Activated CD4-positive, alpha-beta memory T cell treated with anti-CD3 and anti-CD28 coated beads for 36 hours (primary cell): ENCODE measurements around the gene PLPPR1. TPM values are rescaled to one million over a fixed set of nuclear protein-coding genes. Genes with fewer than 3 reads are reported as not detected.

Experiments
- CTCF ChIA-PET: fragments of 350-600 bp; sonication (Branson Sonifier 250); formaldehyde crosslinking; loops from one replicate; lab custom pipeline; 2021; ENCODE audit warnings: antibody characterized with exemption, inconsistent platforms; lab: Charles Lee
- POLR2A ChIA-PET: fragments of 350-600 bp; sonication (Branson Sonifier 250); formaldehyde crosslinking; loops from one replicate; lab custom pipeline; 2021; ENCODE audit warnings: antibody characterized with exemption; lab: Charles Lee
- DNase-seq: peaks from one replicate; pipeline ENCODE4 v3.0.0-alpha.2; 2020
- H3K27ac Mint-ChIP-seq: one replicate; pipeline ENCODE4 v1.8.0; 2021; ENCODE audit warnings: mixed read lengths
- H3K27me3 Mint-ChIP-seq: one replicate; pipeline ENCODE4 v1.8.0; 2021; ENCODE audit warnings: mixed read lengths
- H3K36me3 Mint-ChIP-seq: one replicate; pipeline ENCODE4 v1.8.0; 2021; ENCODE audit warnings: mixed read lengths
- H3K4me1 Mint-ChIP-seq: one replicate; pipeline ENCODE4 v1.8.0; 2021; ENCODE audit warnings: low read depth, mixed read lengths
- H3K4me3 Mint-ChIP-seq: one replicate; pipeline ENCODE4 v1.8.0; 2021; ENCODE audit warnings: mild to moderate bottlenecking, mixed read lengths
- H3K9me3 Mint-ChIP-seq: one replicate; pipeline ENCODE4 v1.8.0; 2021; ENCODE audit warnings: mixed read lengths
- intact Hi-C: fragments of 100-400 bp; cut with micrococcal nuclease; formaldehyde crosslinking; loops from one replicate; pipeline ENCODE4 v1.15.1; 2023
- total RNA-seq, 2 experiments: library from RNA; stranded (reverse); gene quantifications; one replicate each; pipeline ENCODE4 v1.2.3, GENCODE V29; 2021

The PLPPR1 gene
- total RNA-seq, 2 experiments from 2014 or later, result not detected

GRCh38 chr9:101235105-101235866, 206.8 kb downstream of the PLPPR1 start:
- Mint-ChIP-seq H3K4me3 (no peak overlapping the region), H3K27ac (no peak overlapping the region), H3K4me1 (no peaks in the 10 kb centered on the region), H3K36me3 (no peaks in the 10 kb centered on the region), H3K9me3 (no peaks in the 10 kb centered on the region), H3K27me3 (peaks cover 2% of the 10 kb centered on the region)
- ChIA-PET POLR2A (no interaction called here), CTCF (interaction anchor here (0.6 kb wide), 1 partner anchor 49 kb away, joined by 3 read pairs; no protein-coding TSS in a partner anchor)
- no peak for DNase-seq
- intact Hi-C loops, result no loop called here

DNA sequence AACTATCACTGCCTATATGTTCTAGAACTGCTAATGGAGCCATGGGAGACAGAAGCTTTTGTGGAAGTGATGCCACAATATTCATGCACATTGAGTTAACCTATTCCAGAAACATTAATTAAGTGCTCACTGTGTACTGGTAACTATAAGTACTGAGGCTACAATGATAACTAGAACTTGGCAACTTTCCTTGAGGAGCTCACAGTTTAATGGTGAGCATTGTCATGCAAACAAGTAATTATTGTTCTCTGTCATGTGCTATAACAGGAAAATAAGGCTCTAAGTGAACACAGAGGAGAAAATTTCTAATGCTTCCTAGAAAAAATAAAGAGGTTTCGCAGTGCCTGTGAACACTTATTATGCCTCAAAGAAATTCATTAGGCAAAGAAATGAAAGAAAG, 214.1 kb downstream of the PLPPR1 start:
- intact Hi-C loops, result no loop called here
- Mint-ChIP-seq H3K27ac (no peak overlapping the region), H3K4me3 (no peak overlapping the region), H3K27me3 (peaks cover 2% of the 10 kb centered on the region), H3K36me3 (no peaks in the 10 kb centered on the region), H3K9me3 (no peaks in the 10 kb centered on the region), H3K4me1 (no peaks in the 10 kb centered on the region)
- ChIA-PET CTCF (no interaction called here), POLR2A (no interaction called here)
- no peak for DNase-seq

DNA sequence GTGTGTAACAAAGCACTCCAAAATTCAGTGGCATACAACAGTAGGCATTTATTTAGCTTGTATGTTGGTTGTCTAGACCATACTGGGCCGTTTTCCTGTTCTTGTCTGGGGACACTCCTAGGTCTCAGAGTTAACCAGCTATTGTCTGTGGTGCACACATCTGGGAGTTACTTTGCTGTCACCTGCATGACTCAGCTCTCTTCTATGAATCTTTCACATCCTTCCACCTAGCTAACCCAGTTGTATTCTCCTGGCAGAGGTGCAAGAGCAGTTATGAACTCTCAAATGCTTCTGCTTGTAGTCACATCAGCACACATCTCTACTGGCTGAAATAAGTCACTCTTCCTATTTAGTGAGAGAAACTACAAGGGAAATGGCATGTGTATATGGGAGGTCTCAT, 218.2 kb downstream of the PLPPR1 start:
- no peak overlapping the region for H3K4me3 Mint-ChIP-seq
- POLR2A ChIA-PET, result no interaction called here
- H3K9me3 Mint-ChIP-seq, result no peaks in the 10 kb centered on the region
- intact Hi-C loops, result no loop called here
- no peaks in the 10 kb centered on the region for H3K4me1 Mint-ChIP-seq
- H3K27me3 Mint-ChIP-seq, result peaks cover 2% of the 10 kb centered on the region
- H3K36me3 Mint-ChIP-seq, result no peaks in the 10 kb centered on the region
- DNase-seq, result no peak
- CTCF ChIA-PET, result interaction anchor here (0.8 kb wide), 1 partner anchor 645 kb away, joined by 3 read pairs; no protein-coding TSS in a partner anchor
- H3K27ac Mint-ChIP-seq, result no peak overlapping the region

DNA sequence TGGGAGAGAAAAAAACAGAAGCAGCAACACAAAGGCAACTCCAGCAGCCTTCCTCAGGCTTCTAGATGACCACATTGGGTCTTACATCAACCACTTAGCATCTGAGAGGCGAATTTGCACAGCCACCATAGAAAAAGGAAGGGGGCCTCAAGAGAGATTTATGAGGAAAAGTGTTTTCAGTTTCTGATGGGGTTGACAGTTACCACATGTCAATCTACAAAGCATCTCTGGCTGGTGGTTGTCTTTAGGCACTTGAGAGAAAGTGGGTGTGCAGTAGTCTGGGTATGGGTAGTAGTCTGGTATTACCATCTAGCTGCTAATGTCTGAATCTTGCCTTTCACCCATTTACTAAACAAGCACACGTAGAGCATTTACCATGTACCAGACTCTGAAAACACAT, 218.8 kb downstream of the PLPPR1 start:
- intact Hi-C loops, result no loop called here
- no peak overlapping the region for H3K27ac Mint-ChIP-seq
- ChIA-PET POLR2A (no interaction called here), CTCF (no interaction called here)
- no peak for DNase-seq
- no peaks in the 10 kb centered on the region for H3K9me3 Mint-ChIP-seq
- H3K36me3 Mint-ChIP-seq, result no peaks in the 10 kb centered on the region
- peaks cover 1% of the 10 kb centered on the region for H3K27me3 Mint-ChIP-seq
- no peaks in the 10 kb centered on the region for H3K4me1 Mint-ChIP-seq
- no peak overlapping the region for H3K4me3 Mint-ChIP-seq

- CTCF ChIA-PET, result no interaction called here
Measured at GRCh38 chr9:101254733-101255433, 226.4 kb downstream of the PLPPR1 start.

DNA sequence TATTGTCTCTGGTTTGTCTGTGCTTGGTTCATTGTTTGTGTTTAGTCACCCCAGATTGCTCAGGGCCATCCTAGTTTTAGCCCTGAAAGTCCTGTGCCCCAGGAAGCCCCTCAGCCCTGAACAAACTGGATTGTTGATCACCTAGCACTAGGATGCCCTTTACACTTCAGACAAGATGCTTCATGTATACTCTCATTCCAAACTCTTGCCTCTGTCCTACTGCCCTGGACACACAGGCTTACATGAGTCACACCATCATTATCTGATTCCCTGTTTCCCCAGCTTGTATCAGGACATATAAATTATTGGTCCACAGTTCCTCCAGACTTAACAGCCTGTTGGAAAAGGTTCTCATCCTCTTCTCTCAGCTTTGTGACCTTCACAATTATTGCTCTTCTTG, 236.2 kb downstream of the PLPPR1 start:
- no peaks in the 10 kb centered on the region for H3K36me3 Mint-ChIP-seq
- H3K4me1 Mint-ChIP-seq, result no peaks in the 10 kb centered on the region
- no peak for DNase-seq
- H3K27ac Mint-ChIP-seq, result no peak overlapping the region
- CTCF ChIA-PET, result interaction anchor here (0.6 kb wide), 1 partner anchor 1991 kb away, joined by 3 read pairs; no protein-coding TSS in a partner anchor
- H3K9me3 Mint-ChIP-seq, result no peaks in the 10 kb centered on the region
- intact Hi-C loops, result no loop called here
- POLR2A ChIA-PET, result no interaction called here
- no peaks in the 10 kb centered on the region for H3K27me3 Mint-ChIP-seq
- H3K4me3 Mint-ChIP-seq, result no peak overlapping the region

More at GRCh38 chr9:101254733-101255433, 226.4 kb downstream of the PLPPR1 start:
- Mint-ChIP-seq H3K27ac (no peak overlapping the region), H3K9me3 (no peaks in the 10 kb centered on the region), H3K4me1 (no peaks in the 10 kb centered on the region), H3K4me3 (no peak overlapping the region), H3K27me3 (no peaks in the 10 kb centered on the region), H3K36me3 (no peaks in the 10 kb centered on the region)
- no peak for DNase-seq
- POLR2A ChIA-PET, result no interaction called here
- intact Hi-C loops, result no loop called here

DNA sequence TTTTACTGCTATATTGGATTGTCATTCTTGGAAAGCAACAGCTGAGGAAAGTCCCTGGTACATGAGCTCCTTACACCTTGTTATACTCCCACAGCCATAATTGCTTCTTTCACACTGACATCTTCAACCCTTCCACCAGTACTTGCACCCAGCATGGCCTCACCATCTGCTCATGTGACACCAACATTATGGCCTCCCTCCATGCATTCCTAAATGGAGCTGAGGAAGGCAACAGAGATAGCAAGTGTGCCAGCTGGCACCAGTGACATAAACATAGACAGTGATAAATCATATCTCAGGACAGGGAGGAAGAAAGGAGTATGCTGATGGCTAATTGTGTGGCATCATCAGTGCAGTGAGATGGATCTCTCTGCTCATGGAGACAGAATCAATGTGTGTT, 236.7 kb downstream of the PLPPR1 start:
- Mint-ChIP-seq H3K9me3 (no peaks in the 10 kb centered on the region), H3K4me3 (no peak overlapping the region), H3K36me3 (no peaks in the 10 kb centered on the region), H3K4me1 (no peaks in the 10 kb centered on the region), H3K27ac (no peak overlapping the region), H3K27me3 (no peaks in the 10 kb centered on the region)
- intact Hi-C loops, result no loop called here
- ChIA-PET POLR2A (no interaction called here), CTCF (no interaction called here)
- DNase-seq, result no peak

GRCh38 chr9:101268426-101268825, 239.9 kb downstream of the PLPPR1 start:
- ChIA-PET CTCF (no interaction called here), POLR2A (no interaction called here)
- Mint-ChIP-seq H3K4me1 (no peaks in the 10 kb centered on the region), H3K9me3 (no peaks in the 10 kb centered on the region), H3K27ac (no peak overlapping the region), H3K4me3 (no peak overlapping the region), H3K36me3 (no peaks in the 10 kb centered on the region), H3K27me3 (peaks cover 4% of the 10 kb centered on the region)
- DNase-seq, result no peak
- intact Hi-C loops, result no loop called here

DNA sequence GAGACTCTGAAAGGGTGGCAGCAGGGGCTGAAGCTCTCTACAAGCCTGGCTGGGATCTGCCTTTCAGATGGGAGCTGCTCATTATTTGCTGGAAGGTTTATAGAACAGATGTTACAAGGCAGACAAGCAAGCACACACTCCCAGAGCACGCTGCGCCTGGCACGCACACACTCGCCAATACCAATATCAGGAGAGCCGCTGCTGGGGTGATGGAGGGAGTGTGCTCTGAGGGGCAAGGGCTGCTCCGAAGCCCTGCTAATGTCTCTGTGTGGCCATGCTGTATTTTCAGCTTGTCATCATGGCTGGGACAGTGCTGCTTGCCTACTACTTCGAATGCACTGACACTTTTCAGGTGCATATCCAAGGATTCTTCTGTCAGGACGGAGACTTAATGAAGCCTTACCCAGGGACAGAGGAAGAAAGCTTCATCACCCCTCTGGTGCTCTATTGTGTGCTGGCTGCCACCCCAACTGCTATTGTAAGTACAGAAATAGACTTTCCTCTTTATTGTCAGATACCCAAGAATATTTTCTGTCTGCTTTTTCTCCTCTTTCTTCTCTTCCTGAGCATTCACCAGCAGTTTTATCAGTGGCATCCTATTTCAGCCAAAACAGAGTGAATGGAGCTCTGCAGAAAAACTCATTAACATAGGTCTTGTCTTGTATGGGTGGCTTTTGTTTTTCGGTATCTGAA, 241.2 kb downstream of the PLPPR1 start:
- Mint-ChIP-seq H3K36me3 (no peaks in the 10 kb centered on the region), H3K27me3 (peaks cover 4% of the 10 kb centered on the region), H3K4me3 (no peak overlapping the region), H3K9me3 (no peaks in the 10 kb centered on the region), H3K4me1 (no peaks in the 10 kb centered on the region), H3K27ac (no peak overlapping the region)
- ChIA-PET CTCF (no interaction called here), POLR2A (no interaction called here)
- intact Hi-C loops, result no loop called here
- no peak for DNase-seq

GRCh38 chr9:101270302-101270701, 241.8 kb downstream of the PLPPR1 start:
- Mint-ChIP-seq H3K4me1 (no peaks in the 10 kb centered on the region), H3K9me3 (no peaks in the 10 kb centered on the region), H3K4me3 (no peak overlapping the region), H3K36me3 (no peaks in the 10 kb centered on the region), H3K27ac (no peak overlapping the region), H3K27me3 (peaks cover 4% of the 10 kb centered on the region)
- ChIA-PET CTCF (no interaction called here), POLR2A (no interaction called here)
- DNase-seq, result no peak
- intact Hi-C loops, result no loop called here

DNA sequence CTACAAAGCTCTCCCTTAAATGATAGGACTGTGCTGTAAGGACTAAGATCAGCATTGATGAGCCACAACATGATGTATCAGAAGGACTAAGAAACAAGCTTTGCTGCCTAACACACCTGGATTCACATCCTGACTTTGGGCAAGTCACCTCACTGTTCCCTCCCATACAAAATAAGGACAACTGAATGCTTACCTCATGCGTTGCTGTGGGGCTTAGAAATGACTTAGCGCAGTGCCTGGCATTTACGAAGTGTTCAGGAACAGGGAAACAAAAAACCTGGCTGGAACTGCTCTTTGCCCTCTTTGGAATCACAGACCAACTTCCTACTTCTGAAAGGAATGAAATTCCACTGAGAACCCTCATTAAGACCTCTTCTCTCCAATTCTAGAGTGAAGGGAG, 242.6 kb downstream of the PLPPR1 start:
- Mint-ChIP-seq H3K4me3 (no peak overlapping the region), H3K36me3 (no peaks in the 10 kb centered on the region), H3K27me3 (peaks cover 4% of the 10 kb centered on the region), H3K4me1 (no peaks in the 10 kb centered on the region), H3K9me3 (no peaks in the 10 kb centered on the region), H3K27ac (no peak overlapping the region)
- no peak for DNase-seq
- intact Hi-C loops, result no loop called here
- POLR2A ChIA-PET, result no interaction called here
- CTCF ChIA-PET, result no interaction called here

GRCh38 chr9:101274971-101275768, 246.6 kb downstream of the PLPPR1 start:
- DNase-seq, result no peak
- intact Hi-C loops, result no loop called here
- no peaks in the 10 kb centered on the region for H3K36me3 Mint-ChIP-seq
- no peak overlapping the region for H3K4me3 Mint-ChIP-seq
- ChIA-PET POLR2A (no interaction called here), CTCF (no interaction called here)
- H3K9me3 Mint-ChIP-seq, result no peaks in the 10 kb centered on the region
- H3K4me1 Mint-ChIP-seq, result no peaks in the 10 kb centered on the region
- no peak overlapping the region for H3K27ac Mint-ChIP-seq
- H3K27me3 Mint-ChIP-seq, result peaks cover 10% of the 10 kb centered on the region
